COLO668 (cell line): ENCODE results near the gene COPZ1.
A peak's percentile ranks its signal among the peaks of the same experiment; 100 is the strongest.
"Not testable (repeated sequence)": the region's sequence is repeated elsewhere in the genome, so short reads cannot be mapped to it uniquely, and the experiment has no call there.

Experiments used
- DNase-seq: peaks from one replicate; lab custom pipeline; 2025; ENCODE audit not compliant: unreplicated experiment; lab: John Stamatoyannopoulos, UW

The COPZ1 gene

GRCh38 chr12:54331461-54331860 is 6.5 kb downstream of the COPZ1 start:
- DNase-seq, result no peak

- no peak for DNase-seq
Observed at GRCh38 chr12:54333420-54334034, 8.6 kb downstream of the COPZ1 start.

DNA sequence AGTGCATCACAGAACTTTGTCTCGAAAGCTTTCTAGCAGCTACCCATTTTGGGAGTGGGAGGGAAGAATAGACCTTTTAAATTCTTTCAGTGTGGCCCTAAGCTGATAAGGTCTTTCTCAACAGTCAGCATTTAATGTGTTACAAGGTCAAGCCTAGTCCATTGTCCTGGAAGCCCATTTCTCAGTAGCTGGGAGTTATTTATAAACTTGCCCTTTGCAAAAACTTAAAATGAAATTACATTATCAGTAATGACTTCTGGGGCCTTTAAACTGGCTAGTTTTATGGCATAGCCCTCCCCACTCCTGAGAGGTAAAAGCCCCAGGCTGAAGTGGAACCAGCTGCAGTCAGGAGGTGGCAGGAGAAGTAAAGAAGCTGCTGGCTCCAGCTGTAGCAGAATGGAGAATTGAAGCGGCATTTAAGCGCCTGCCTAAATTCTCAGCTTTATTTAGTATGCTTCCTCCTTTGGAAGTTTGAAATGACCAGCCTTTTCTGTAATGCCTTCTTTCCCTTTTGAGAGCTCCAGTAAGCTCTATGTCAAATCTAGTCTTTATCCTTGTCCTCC is 12.4 kb downstream of the COPZ1 start:
- no peak for DNase-seq

DNA sequence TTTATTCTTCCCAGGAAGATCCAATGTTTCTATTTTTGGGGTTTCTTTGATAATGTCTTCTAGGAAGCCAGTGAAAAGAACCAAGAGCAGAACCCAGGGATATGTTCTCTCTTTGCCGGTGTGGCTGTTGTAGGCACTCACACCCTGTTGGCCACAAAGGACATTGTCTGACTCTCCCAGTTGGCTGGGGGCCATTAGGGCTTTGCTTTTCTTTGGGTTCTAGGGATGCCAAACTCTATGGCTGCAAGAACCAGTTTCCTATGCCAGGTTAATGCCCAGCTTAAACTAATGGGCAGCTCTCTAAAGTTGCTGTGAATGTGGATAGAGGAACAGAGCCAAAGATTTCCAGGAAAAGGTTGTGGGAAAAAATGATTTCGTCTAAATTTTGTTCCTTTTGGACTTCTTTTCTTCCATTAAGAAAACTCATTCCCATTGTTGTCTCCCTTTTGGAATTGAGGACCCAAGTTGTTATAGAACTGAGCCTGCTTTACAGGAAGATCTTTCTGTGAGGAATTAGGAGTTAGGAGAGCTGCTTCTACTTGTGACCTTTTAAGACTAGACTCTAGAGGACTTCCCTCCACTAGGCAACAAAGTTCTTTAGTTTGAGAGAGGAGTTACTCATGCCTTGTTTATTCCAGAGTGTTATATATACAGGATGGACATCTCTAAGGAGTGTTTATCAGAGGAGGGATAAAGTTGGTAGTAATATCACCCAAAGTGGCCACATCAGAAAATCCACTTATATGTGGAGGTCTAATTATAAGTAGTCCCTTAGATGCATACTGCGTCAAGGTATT is 13.1 kb downstream of the COPZ1 start:
- no peak for DNase-seq

GRCh38 chr12:54338698-54339296 is 13.9 kb downstream of the COPZ1 start:
- no peak for DNase-seq

DNA sequence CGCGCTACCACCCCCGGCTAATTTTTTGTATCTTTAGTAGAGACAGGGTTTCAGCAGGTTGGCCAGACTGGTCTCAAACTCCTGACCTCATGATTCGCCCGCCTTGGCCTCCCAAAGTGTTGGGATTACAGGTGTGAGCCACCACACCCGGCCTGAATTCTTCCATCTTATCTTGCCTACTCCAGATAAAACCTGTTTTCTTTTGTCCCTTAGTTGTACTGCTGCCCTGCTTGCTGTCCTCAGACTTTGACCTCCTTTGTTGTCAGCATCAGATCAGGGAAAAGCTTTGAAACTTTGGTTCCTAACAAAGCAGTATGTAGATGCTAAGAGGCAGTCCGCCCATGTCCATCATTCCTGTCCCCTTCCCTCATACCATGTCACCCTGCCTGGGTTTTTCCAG is 15.9 kb downstream of the COPZ1 start:
- DNase-seq, result no peak

- DNase-seq, result no peak
Observed at GRCh38 chr12:54341378-54342300, 16.7 kb downstream of the COPZ1 start.

GRCh38 chr12:54349036-54349435 is 24.1 kb downstream of the COPZ1 start:
- no peak for DNase-seq

- DNase-seq, result no peak
Observed at GRCh38 chr12:54349679-54350078, 24.7 kb downstream of the COPZ1 start.

DNA sequence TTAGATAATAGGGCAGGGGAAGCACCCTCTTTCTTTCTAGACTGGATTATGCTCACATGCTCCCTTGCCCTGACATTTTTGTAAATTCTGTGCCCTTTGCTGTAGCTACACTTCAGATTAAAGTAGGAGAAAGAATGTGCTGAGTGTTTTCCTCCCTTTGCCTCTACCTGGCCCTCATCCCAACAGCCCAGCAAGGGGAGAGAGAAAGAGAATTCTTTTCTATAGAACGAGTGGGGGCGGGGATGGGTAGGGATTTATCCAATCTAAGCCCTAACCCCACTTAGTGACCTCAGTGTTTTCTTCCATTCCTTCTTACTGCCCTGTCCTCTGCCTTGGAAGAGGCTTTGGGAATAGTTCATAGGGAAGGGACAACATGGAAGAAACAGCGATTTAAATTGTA is 25.8 kb downstream of the COPZ1 start:
- no peak for DNase-seq

GRCh38 chr12:54351341-54351740 is 26.4 kb downstream of the COPZ1 start:
- DNase-seq, result no peak

DNA sequence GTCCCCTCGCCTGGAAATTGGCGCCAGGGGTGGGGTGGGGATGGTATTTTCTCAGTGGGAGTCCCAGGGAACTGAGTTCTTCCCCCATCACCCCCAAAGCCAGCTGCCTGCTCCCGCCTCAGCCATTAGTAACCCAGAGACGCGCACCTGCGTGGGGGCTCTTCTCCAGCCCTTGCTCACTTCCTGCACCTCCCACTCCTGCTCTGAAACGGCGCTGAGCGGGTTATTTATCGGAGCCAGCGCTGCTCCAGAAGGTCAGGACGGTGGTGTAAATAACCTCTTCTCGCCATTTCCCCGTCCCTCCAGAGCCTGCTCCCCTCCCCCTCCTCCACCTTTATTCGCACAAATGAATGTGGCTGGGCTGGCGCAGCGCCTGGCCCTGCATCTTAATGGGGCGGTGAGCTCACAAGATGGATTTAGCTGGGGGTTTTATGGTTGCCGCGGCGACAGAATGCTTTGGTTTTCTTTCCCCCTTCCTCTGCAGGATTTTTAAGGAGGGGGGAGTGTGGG is 27.1 kb downstream of the COPZ1 start:
- peak; percentile 74 for DNase-seq

DNA sequence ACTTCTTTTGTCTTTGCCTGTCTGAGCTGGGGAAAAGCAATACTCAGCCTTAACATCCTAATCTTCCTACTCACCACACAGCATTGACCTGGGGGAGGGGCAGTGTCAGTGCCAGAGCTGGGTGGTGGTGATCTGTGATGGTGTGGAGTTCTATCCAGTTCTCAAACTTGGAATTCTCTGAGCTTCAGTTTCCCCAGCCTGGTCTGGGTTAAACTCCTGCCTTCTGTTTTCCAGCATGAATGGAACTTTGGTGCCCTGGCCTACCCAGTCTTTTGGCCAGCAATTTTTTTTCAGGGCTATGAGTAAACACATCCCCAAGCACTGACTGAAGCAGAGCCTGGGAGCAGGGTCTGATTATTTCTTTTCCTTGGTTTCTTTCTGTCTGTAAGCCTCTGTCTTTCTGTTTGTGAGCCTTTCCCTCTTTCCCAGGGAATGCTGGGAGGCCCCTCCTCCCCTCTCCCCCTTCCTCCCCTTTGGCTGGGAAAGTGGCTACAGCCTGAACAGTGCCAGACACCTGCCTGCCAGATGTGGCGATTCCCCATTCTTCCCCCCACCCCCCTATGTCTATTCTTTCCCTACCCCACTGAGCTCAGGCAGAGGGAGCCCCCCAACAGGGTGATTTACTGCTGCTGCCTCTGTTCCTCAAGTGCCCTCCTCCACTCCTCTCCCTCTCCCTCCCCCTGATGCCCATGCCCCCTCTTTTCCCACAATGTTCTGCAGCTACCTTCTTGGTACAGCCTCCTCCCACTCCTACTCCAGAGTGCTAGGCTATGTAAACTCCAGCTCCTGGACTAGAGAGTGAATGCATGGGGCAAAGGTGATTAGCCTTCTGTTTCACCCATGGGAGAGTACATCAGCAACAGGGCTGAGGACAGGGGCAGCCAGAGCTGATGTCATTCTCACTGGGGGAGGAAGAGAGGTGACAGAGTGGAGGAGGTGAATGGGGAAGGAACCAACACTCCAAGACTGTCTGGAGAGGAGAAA is 28.3 kb downstream of the COPZ1 start:
- DNase-seq, result peak; percentile 38

DNA sequence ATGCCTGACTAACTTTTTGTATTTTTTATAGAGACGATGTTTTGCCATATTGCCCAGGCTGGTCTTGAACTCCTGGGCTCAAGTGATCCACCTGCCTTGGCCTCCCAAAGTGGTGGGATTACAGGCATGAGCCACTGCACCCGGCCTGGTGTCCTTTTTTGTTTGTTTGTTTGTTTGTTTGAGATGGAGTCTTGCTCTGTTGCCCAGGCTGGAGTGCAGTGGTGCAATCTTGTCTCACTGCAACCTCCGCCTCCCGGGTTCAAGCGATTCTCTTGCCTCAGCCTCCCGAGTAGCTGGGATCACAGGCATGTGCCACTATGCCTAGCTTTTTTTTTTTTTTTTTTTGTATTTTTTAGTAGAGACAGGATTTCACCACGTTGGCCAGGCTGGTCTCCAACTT is 29.3 kb downstream of the COPZ1 start:
- not testable (repeated sequence) for DNase-seq

- no peak for DNase-seq
Observed at GRCh38 chr12:54355104-54355815, 30.3 kb downstream of the COPZ1 start.

GRCh38 chr12:54356228-54356627 is 31.3 kb downstream of the COPZ1 start:
- no peak for DNase-seq

- peak; percentile 1 for DNase-seq
Observed at GRCh38 chr12:54356951-54357356, 32.0 kb downstream of the COPZ1 start.

DNA sequence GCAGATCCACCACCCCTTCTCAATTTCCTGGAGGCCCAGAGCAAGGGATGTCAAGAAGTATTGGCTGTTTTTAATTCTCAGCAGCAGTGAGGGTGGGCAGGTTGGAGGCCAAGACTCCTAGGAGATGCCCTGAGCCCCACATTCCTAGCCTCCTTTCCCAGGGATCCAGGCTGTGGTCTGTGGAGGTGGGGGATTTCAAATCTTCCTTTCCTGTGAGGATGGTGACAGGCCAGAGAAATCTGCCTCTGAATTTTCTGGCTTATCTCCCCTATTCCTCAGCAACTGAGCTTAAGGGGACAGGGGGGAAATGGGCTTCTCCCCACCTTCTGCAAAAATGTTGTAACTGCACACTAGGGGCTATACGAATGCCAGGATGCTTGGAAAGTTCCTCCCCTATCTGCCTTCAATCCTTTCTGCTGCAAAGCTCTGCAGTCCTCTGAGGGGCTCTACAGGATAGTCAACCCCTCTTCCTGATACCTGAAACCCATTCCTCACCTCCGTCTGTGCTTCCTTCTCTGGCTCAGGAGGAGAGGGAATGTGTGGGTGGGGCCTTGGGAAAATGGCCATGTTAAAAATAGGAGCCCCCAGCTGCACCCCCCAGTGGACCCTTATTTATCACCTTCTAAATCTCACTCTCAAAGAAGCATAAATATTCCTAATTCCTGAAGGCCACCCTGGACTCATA is 32.7 kb downstream of the COPZ1 start:
- no peak for DNase-seq
